Astrocyte (in vitro differentiated cells and primary cell): ENCODE results near the gene ZNF668. TPM values are rescaled to one million over a fixed set of nuclear protein-coding genes. Genes with fewer than 3 reads are reported as not detected.

Source experiments
- DNase-seq: peaks from one replicate; pipeline ENCODE4 v3.0.0-alpha.2; 2010; ENCODE audit warnings: low read depth
- FAIRE-seq: peaks from 2 replicates; lab custom pipeline; 2011; peaks lifted over from hg19 to GRCh38; lab: Jason Lieb, UNC
- H2AFZ ChIP-seq: 2 replicates; pipeline ENCODE4 v1.6.0; 2012; ENCODE audit warnings: low read depth, low read length, inconsistent platforms
- H3K27ac ChIP-seq: 2 replicates; pipeline ENCODE4 v1.5.1; 2011; ENCODE audit warnings: low read depth, low read length, inconsistent platforms
- H3K27me3 ChIP-seq: 2 replicates; pipeline ENCODE4 v1.6.0; 2011; ENCODE audit warnings: low read length, inconsistent platforms; ENCODE audit not compliant: insufficient read depth
- H3K36me3 ChIP-seq: 2 replicates; pipeline ENCODE4 v1.5.1; 2011; ENCODE audit warnings: low read length, inconsistent platforms; ENCODE audit not compliant: insufficient read depth
- H3K4me1 ChIP-seq: 2 replicates; pipeline ENCODE4 v1.5.1; 2011; ENCODE audit warnings: low read length, inconsistent platforms; ENCODE audit not compliant: insufficient read depth
- H3K4me2 ChIP-seq: 2 replicates; pipeline ENCODE4 v1.6.0; 2012; ENCODE audit warnings: low read length, inconsistent platforms
- H3K4me3 ChIP-seq: 2 replicates; pipeline ENCODE4 v1.5.1; 2011; ENCODE audit warnings: low read depth, mild to moderate bottlenecking, low read length, inconsistent platforms; ENCODE audit not compliant: insufficient read depth
- H3K79me2 ChIP-seq: 2 replicates; pipeline ENCODE4 v1.6.0; 2012; ENCODE audit warnings: mild to moderate bottlenecking, low read length, inconsistent platforms; ENCODE audit not compliant: insufficient read depth
- H3K9ac ChIP-seq: 2 replicates; pipeline ENCODE4 v1.6.0; 2012; ENCODE audit warnings: mild to moderate bottlenecking, low read length, inconsistent platforms
- H3K9me3 ChIP-seq: 2 replicates; pipeline ENCODE4 v1.5.1; 2012; ENCODE audit warnings: low read depth, mild to moderate bottlenecking, low read length, inconsistent platforms; ENCODE audit not compliant: insufficient read depth
- H4K20me1 ChIP-seq: 2 replicates; pipeline ENCODE4 v1.6.0; 2012; ENCODE audit warnings: low read length, inconsistent platforms; ENCODE audit not compliant: insufficient read depth
- H3K27ac Mint-ChIP-seq: one replicate; pipeline ENCODE4 v1.8.0; 2021; ENCODE audit warnings: mild to moderate bottlenecking, mixed read lengths; ENCODE audit not compliant: unreplicated experiment
- H3K27me3 Mint-ChIP-seq: one replicate; pipeline ENCODE4 v1.8.0; 2021; ENCODE audit warnings: low read depth, mixed read lengths; ENCODE audit not compliant: unreplicated experiment
- H3K36me3 Mint-ChIP-seq: one replicate; pipeline ENCODE4 v1.8.0; 2021; ENCODE audit warnings: low read depth, mixed read lengths; ENCODE audit not compliant: unreplicated experiment
- H3K4me1 Mint-ChIP-seq: one replicate; pipeline ENCODE4 v1.8.0; 2021; ENCODE audit warnings: low read depth, mixed read lengths; ENCODE audit not compliant: unreplicated experiment
- H3K4me3 Mint-ChIP-seq: one replicate; pipeline ENCODE4 v1.8.0; 2021; ENCODE audit warnings: mild to moderate bottlenecking, moderate library complexity, mixed read lengths; ENCODE audit not compliant: unreplicated experiment
- H3K9me3 Mint-ChIP-seq: one replicate; pipeline ENCODE4 v1.8.0; 2021; ENCODE audit warnings: mild to moderate bottlenecking, mixed read lengths; ENCODE audit not compliant: unreplicated experiment
- EZH2 ChIP-seq: IDR thresholded peaks from 2 replicates; pipeline ENCODE4 v1.6.1; 2012; ENCODE audit warnings: mild to moderate bottlenecking, low read length, inconsistent platforms; ENCODE audit not compliant: insufficient read depth
- total RNA-seq: library from RNA; stranded (reverse); gene quantifications from 2 replicates; pipeline ENCODE4 v1.2.1, GENCODE V29; 2021
- TF ChIP-seq, protein P1 (sequence below): IDR thresholded peaks from 2 replicates; pipeline ENCODE4 v1.5.1; 2011; ENCODE audit warnings: low read depth, mild to moderate bottlenecking, inconsistent platforms, low read length, moderate library complexity; ENCODE audit not compliant: insufficient read depth

ZNF668 gene
- total RNA-seq, 1 donor from 2014 or later, result 21.6 TPM

DNA sequence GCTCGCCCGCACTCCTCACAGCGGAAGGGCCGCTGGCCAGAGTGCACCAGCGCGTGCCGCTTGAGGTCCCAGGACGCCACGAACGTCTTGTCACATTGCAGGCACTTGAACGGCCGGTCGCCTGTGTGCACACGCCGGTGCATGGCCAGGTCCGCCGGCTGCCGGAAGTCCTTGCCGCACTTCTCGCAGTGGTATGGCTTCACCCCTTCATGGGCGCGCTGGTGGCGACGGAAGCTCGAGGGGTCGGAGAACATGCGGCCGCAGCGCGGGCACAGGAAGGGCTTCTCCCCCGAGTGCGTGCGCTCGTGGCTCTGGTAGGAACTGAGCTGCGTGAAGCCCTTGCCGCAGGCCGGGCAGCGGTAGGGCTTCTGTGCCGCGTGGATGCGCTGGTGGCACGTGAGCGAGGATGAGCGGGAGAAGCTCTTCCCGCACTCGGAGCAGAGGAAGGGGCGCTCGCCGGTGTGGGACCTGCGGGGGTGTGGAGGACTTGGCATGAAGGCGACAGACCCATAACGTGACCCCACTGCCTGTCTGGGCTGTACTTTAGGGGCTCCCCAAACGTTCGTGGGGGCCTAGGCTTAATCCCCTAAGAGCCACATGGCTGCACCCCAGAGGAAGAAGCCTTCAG, 12.1 kb downstream of the ZNF668 start:
- Histone ChIP-seq H3K79me2 (peaks cover 50% of the 10 kb centered on the region), H3K4me2 (no peak overlapping the region), H3K9me3 (no peaks in the 10 kb centered on the region), H3K36me3 (peaks cover 16% of the 10 kb centered on the region), H3K9ac (no peak overlapping the region), H2AFZ (no peak overlapping the region), H3K27ac (no peak overlapping the region), H3K4me3 (no peak overlapping the region), H3K27me3 (no peaks in the 10 kb centered on the region), H3K4me1 (peaks cover 19% of the 10 kb centered on the region), H4K20me1 (no peaks in the 10 kb centered on the region)
- no peaks in the 10 kb centered on the region for H3K27me3 Mint-ChIP-seq
- TF ChIP-seq, protein P1, sequence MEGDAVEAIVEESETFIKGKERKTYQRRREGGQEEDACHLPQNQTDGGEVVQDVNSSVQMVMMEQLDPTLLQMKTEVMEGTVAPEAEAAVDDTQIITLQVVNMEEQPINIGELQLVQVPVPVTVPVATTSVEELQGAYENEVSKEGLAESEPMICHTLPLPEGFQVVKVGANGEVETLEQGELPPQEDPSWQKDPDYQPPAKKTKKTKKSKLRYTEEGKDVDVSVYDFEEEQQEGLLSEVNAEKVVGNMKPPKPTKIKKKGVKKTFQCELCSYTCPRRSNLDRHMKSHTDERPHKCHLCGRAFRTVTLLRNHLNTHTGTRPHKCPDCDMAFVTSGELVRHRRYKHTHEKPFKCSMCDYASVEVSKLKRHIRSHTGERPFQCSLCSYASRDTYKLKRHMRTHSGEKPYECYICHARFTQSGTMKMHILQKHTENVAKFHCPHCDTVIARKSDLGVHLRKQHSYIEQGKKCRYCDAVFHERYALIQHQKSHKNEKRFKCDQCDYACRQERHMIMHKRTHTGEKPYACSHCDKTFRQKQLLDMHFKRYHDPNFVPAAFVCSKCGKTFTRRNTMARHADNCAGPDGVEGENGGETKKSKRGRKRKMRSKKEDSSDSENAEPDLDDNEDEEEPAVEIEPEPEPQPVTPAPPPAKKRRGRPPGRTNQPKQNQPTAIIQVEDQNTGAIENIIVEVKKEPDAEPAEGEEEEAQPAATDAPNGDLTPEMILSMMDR, result no peak
- TF ChIP-seq EZH2, result no peak
- H3K27ac Mint-ChIP-seq, result no peak overlapping the region
- H3K36me3 Mint-ChIP-seq, result peaks cover 23% of the 10 kb centered on the region
- peaks cover 16% of the 10 kb centered on the region for H3K4me1 Mint-ChIP-seq
- FAIRE-seq (no peak), DNase-seq (no peak)
- H3K9me3 Mint-ChIP-seq, result no peaks in the 10 kb centered on the region
- no peak overlapping the region for H3K4me3 Mint-ChIP-seq

DNA sequence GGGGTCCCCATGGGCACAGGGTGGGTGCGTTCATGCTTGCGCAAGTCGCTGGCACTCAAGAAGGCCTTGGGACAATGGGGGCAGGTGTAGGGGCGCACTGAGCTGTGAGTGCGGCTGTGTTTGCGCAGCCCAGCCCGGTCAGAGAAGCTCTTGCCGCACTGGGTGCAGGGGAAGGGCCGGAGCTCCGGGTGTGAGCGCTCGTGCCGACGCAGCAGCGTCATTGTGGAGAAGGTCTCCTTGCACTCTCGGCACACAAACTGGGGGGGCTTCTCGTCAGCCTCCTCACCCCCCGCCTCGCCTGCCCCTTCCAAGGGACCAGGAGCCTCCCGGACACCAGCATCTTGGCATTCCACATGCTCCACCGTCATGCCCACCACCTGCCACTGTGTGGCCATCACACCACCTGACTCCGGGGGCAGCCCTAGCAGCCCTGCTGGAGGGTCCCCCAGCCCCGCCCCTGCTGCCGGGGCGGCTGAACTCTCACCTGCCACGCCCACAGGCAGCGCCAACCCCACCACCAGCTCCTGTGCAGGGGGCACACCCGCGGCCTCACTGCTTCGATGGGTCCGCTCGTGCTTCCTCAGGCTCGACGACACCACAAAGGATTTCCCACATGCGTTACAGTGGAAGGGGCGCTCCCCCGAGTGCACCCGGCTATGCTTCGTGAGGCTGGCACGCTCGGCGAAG, 12.8 kb downstream of the ZNF668 start:
- no peaks in the 10 kb centered on the region for H3K27me3 Mint-ChIP-seq
- peaks cover 25% of the 10 kb centered on the region for H3K36me3 Mint-ChIP-seq
- peaks cover 16% of the 10 kb centered on the region for H3K4me1 Mint-ChIP-seq
- peaks cover 16% of the 10 kb centered on the region for H3K36me3 ChIP-seq
- no peaks in the 10 kb centered on the region for H4K20me1 ChIP-seq
- H3K4me3 Mint-ChIP-seq, result no peak overlapping the region
- no peak overlapping the region for H2AFZ ChIP-seq
- H3K9ac ChIP-seq, result no peak overlapping the region
- peaks cover 43% of the 10 kb centered on the region for H3K79me2 ChIP-seq
- H3K27ac ChIP-seq, result no peak overlapping the region
- no peak overlapping the region for H3K4me2 ChIP-seq
- FAIRE-seq (no peak), DNase-seq (no peak)
- no peaks in the 10 kb centered on the region for H3K27me3 ChIP-seq
- H3K4me3 ChIP-seq, result no peak overlapping the region
- H3K9me3 ChIP-seq, result no peaks in the 10 kb centered on the region
- H3K27ac Mint-ChIP-seq, result no peak overlapping the region
- no peaks in the 10 kb centered on the region for H3K9me3 Mint-ChIP-seq
- H3K4me1 ChIP-seq, result peaks cover 19% of the 10 kb centered on the region
- no peak for TF ChIP-seq EZH2
- TF ChIP-seq, protein P1, result no peak

GRCh38 chr16:31055613-31056012, 18.4 kb downstream of the ZNF668 start:
- FAIRE-seq (no peak), DNase-seq (no peak)
- H3K27ac ChIP-seq, result no peak overlapping the region
- peaks cover 10% of the 10 kb centered on the region for H3K36me3 Mint-ChIP-seq
- H2AFZ ChIP-seq, result no peak overlapping the region
- peaks cover 5% of the 10 kb centered on the region for H3K9me3 Mint-ChIP-seq
- H3K4me3 ChIP-seq, result no peak overlapping the region
- H3K4me2 ChIP-seq, result no peak overlapping the region
- H3K9me3 ChIP-seq, result no peaks in the 10 kb centered on the region
- no peaks in the 10 kb centered on the region for H3K79me2 ChIP-seq
- no peaks in the 10 kb centered on the region for H3K27me3 Mint-ChIP-seq
- no peak overlapping the region for H3K9ac ChIP-seq
- no peaks in the 10 kb centered on the region for H3K27me3 ChIP-seq
- TF ChIP-seq EZH2, result no peak
- TF ChIP-seq, protein P1, result no peak
- H3K4me3 Mint-ChIP-seq, result no peak overlapping the region
- no peaks in the 10 kb centered on the region for H4K20me1 ChIP-seq
- H3K4me1 ChIP-seq, result peaks cover 3% of the 10 kb centered on the region
- H3K4me1 Mint-ChIP-seq, result peaks cover 7% of the 10 kb centered on the region
- H3K36me3 ChIP-seq, result peaks cover 4% of the 10 kb centered on the region
- no peak overlapping the region for H3K27ac Mint-ChIP-seq
